WTC11 (cell line): ENCODE results near the gene PPP1R3F. TPM values are rescaled to one million over a fixed set of nuclear protein-coding genes. Genes with fewer than 3 reads are reported as not detected.
A peak's percentile ranks its signal among the peaks of the same experiment; 100 is the strongest.

Experiments used
- ATAC-seq: fragments of 200-7000 bp; cut with Tn5 transposase; 2 replicates; pipeline ENCODE4 v1.10.0; 2021; ENCODE audit warnings: mild to moderate bottlenecking, moderate library complexity
- CTCF ChIA-PET: fragments of 300-600 bp; sonication (Branson Sonifier 250); formaldehyde crosslinking; loops from one replicate; lab custom pipeline; 2021; ENCODE audit warnings: antibody characterized with exemption; lab: Charles Lee
- POLR2A ChIA-PET: fragments of 350-600 bp; sonication (Branson Sonifier 250); formaldehyde crosslinking; loops from one replicate; lab custom pipeline; 2021; ENCODE audit warnings: antibody characterized with exemption; lab: Charles Lee
- DNase-seq: peaks from one replicate; pipeline ENCODE4 v3.0.0; 2021; ENCODE audit warnings: low spot score
- H3K27ac Mint-ChIP-seq: 2 replicates; pipeline ENCODE4 v1.8.0; 2021; ENCODE audit warnings: mixed read lengths
- H3K27me3 Mint-ChIP-seq: 2 replicates; pipeline ENCODE4 v1.8.0; 2021; ENCODE audit warnings: low read depth, mild to moderate bottlenecking, moderate library complexity, mixed read lengths
- H3K36me3 Mint-ChIP-seq: 2 replicates; pipeline ENCODE4 v1.8.0; 2021; ENCODE audit warnings: mixed read lengths
- H3K4me1 Mint-ChIP-seq: 2 replicates; pipeline ENCODE4 v1.8.0; 2022; ENCODE audit warnings: mixed read lengths
- H3K4me3 Mint-ChIP-seq: 2 replicates; pipeline ENCODE4 v1.8.0; 2021; ENCODE audit warnings: mild to moderate bottlenecking, moderate library complexity, mixed read lengths
- H3K9me3 Mint-ChIP-seq: 2 replicates; pipeline ENCODE4 v1.8.0; 2021; ENCODE audit warnings: mixed read lengths
- CBFB ChIP-seq: sonication (generic); formaldehyde crosslinking; IDR thresholded peaks from 2 replicates; pipeline ENCODE4 v1.8.1; 2022; ENCODE audit warnings: mild to moderate bottlenecking, low read depth, missing genetic modification reagents
- ESRRA ChIP-seq: sonication (generic); formaldehyde crosslinking; IDR thresholded peaks from 2 replicates; pipeline ENCODE4 v1.8.1; 2022; ENCODE audit warnings: mild to moderate bottlenecking, missing genetic modification reagents, borderline replicate concordance
- ETV6 ChIP-seq: sonication (generic); formaldehyde crosslinking; IDR thresholded peaks from 2 replicates; pipeline ENCODE4 v1.8.1; 2022; ENCODE audit warnings: mild to moderate bottlenecking, missing genetic modification reagents
- FOXJ3 ChIP-seq: sonication (generic); formaldehyde crosslinking; IDR thresholded peaks from 2 replicates; pipeline ENCODE4 v1.9.0; 2021; ENCODE audit warnings: missing genetic modification reagents, mild to moderate bottlenecking, borderline replicate concordance
- RELA ChIP-seq: sonication (generic); formaldehyde crosslinking; IDR thresholded peaks from 2 replicates; pipeline ENCODE4 v1.8.1; 2022; ENCODE audit warnings: missing genetic modification reagents, mild to moderate bottlenecking, borderline replicate concordance
- SMAD4 ChIP-seq: sonication (generic); formaldehyde crosslinking; IDR thresholded peaks from 2 replicates; pipeline ENCODE4 v1.8.0; 2022; ENCODE audit warnings: mild to moderate bottlenecking, missing genetic modification reagents
- ZNF671 ChIP-seq: fragments of 250-450 bp; sonication (Bioruptor Pico); IDR thresholded peaks from 2 replicates; pipeline ENCODE4 v1.8.0; 2021; ENCODE audit warnings: mild to moderate bottlenecking
- total RNA-seq: library from RNA; stranded (reverse); gene quantifications from 3 replicates; pipeline ENCODE4 v1.2.3, GENCODE V29; 2021
- TF ChIP-seq, protein P1 (sequence below): fragments of 250-450 bp; sonication (Bioruptor Pico); IDR thresholded peaks from 2 replicates; pipeline ENCODE4 v1.9.0; 2021; ENCODE audit warnings: mild to moderate bottlenecking, borderline replicate concordance
- TF ChIP-seq, protein P2 (sequence below): sonication (generic); formaldehyde crosslinking; IDR thresholded peaks from 2 replicates; pipeline ENCODE4 v1.8.0; 2022; ENCODE audit warnings: missing genetic modification reagents
- TF ChIP-seq, protein P3 (sequence below): sonication (generic); formaldehyde crosslinking; IDR thresholded peaks from 2 replicates; pipeline ENCODE4 v1.8.0; 2022; ENCODE audit warnings: mild to moderate bottlenecking, missing genetic modification reagents
- TF ChIP-seq, protein P4 (sequence below): fragments of 250-450 bp; sonication (Bioruptor Pico); IDR thresholded peaks from 2 replicates; pipeline ENCODE4 v1.9.0; 2021; ENCODE audit warnings: mild to moderate bottlenecking
- TF ChIP-seq, protein P5 (sequence below): sonication (generic); formaldehyde crosslinking; conservative IDR thresholded peaks from 2 replicates; pipeline ENCODE4 v1.8.1; 2022; ENCODE audit warnings: mild to moderate bottlenecking, missing genetic modification reagents
- TF ChIP-seq, protein P6 (sequence below): fragments of 250-450 bp; sonication (Bioruptor Pico); IDR thresholded peaks from 2 replicates; pipeline ENCODE4 v2.1.2; 2022; ENCODE audit warnings: mild to moderate bottlenecking, moderate library complexity
- TF ChIP-seq, protein P7 (sequence below): sonication (generic); formaldehyde crosslinking; IDR thresholded peaks from 2 replicates; pipeline ENCODE4 v1.8.1; 2023; ENCODE audit warnings: mild to moderate bottlenecking, missing genetic modification reagents
- TF ChIP-seq, protein P8 (sequence below): fragments of 250-450 bp; sonication (Bioruptor Pico); IDR thresholded peaks from 2 replicates; pipeline ENCODE4 v1.9.0; 2021; ENCODE audit warnings: moderate library complexity, mild to moderate bottlenecking, inconsistent platforms, borderline replicate concordance
- TF ChIP-seq, protein P9 (sequence below): sonication (generic); formaldehyde crosslinking; IDR thresholded peaks from 2 replicates; pipeline ENCODE4 v1.8.1; 2023; ENCODE audit warnings: mild to moderate bottlenecking, missing genetic modification reagents

PPP1R3F gene
- total RNA-seq, 1 experiment from 2014 or later: 7.0 TPM

DNA sequence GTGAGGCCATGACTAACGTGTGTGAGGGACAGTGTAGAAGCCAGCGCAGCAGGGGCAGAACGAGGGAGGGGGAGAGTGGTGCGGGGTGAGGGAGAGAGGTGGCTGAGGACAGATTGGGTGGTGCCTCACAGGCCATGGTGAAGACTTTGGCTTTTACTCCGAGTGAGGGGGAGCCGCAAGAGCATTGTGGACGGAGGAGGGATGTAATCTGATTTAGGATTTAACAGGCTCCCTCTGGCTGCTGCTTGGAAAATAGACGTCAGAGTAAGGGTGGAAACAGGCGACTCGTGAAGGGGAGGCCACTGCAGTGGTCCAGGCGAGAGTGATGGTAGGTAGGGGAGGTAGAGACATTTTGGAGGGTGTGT is 13.0 kb downstream of the PPP1R3F start:
- TF ChIP-seq, protein P1, sequence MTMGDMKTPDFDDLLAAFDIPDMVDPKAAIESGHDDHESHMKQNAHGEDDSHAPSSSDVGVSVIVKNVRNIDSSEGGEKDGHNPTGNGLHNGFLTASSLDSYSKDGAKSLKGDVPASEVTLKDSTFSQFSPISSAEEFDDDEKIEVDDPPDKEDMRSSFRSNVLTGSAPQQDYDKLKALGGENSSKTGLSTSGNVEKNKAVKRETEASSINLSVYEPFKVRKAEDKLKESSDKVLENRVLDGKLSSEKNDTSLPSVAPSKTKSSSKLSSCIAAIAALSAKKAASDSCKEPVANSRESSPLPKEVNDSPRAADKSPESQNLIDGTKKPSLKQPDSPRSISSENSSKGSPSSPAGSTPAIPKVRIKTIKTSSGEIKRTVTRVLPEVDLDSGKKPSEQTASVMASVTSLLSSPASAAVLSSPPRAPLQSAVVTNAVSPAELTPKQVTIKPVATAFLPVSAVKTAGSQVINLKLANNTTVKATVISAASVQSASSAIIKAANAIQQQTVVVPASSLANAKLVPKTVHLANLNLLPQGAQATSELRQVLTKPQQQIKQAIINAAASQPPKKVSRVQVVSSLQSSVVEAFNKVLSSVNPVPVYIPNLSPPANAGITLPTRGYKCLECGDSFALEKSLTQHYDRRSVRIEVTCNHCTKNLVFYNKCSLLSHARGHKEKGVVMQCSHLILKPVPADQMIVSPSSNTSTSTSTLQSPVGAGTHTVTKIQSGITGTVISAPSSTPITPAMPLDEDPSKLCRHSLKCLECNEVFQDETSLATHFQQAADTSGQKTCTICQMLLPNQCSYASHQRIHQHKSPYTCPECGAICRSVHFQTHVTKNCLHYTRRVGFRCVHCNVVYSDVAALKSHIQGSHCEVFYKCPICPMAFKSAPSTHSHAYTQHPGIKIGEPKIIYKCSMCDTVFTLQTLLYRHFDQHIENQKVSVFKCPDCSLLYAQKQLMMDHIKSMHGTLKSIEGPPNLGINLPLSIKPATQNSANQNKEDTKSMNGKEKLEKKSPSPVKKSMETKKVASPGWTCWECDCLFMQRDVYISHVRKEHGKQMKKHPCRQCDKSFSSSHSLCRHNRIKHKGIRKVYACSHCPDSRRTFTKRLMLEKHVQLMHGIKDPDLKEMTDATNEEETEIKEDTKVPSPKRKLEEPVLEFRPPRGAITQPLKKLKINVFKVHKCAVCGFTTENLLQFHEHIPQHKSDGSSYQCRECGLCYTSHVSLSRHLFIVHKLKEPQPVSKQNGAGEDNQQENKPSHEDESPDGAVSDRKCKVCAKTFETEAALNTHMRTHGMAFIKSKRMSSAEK: no peak
- TF ChIP-seq, protein P2, sequence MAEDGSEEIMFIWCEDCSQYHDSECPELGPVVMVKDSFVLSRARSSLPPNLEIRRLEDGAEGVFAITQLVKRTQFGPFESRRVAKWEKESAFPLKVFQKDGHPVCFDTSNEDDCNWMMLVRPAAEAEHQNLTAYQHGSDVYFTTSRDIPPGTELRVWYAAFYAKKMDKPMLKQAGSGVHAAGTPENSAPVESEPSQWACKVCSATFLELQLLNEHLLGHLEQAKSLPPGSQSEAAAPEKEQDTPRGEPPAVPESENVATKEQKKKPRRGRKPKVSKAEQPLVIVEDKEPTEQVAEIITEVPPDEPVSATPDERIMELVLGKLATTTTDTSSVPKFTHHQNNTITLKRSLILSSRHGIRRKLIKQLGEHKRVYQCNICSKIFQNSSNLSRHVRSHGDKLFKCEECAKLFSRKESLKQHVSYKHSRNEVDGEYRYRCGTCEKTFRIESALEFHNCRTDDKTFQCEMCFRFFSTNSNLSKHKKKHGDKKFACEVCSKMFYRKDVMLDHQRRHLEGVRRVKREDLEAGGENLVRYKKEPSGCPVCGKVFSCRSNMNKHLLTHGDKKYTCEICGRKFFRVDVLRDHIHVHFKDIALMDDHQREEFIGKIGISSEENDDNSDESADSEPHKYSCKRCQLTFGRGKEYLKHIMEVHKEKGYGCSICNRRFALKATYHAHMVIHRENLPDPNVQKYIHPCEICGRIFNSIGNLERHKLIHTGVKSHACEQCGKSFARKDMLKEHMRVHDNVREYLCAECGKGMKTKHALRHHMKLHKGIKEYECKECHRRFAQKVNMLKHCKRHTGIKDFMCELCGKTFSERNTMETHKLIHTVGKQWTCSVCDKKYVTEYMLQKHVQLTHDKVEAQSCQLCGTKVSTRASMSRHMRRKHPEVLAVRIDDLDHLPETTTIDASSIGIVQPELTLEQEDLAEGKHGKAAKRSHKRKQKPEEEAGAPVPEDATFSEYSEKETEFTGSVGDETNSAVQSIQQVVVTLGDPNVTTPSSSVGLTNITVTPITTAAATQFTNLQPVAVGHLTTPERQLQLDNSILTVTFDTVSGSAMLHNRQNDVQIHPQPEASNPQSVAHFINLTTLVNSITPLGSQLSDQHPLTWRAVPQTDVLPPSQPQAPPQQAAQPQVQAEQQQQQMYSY (CRISPR knock-in tag): no peak
- TF ChIP-seq, protein P3, sequence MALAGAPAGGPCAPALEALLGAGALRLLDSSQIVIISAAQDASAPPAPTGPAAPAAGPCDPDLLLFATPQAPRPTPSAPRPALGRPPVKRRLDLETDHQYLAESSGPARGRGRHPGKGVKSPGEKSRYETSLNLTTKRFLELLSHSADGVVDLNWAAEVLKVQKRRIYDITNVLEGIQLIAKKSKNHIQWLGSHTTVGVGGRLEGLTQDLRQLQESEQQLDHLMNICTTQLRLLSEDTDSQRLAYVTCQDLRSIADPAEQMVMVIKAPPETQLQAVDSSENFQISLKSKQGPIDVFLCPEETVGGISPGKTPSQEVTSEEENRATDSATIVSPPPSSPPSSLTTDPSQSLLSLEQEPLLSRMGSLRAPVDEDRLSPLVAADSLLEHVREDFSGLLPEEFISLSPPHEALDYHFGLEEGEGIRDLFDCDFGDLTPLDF (CRISPR knock-in tag): no peak
- TF ChIP-seq, protein P4, sequence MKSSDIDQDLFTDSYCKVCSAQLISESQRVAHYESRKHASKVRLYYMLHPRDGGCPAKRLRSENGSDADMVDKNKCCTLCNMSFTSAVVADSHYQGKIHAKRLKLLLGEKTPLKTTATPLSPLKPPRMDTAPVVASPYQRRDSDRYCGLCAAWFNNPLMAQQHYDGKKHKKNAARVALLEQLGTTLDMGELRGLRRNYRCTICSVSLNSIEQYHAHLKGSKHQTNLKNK (CRISPR knock-in tag): no peak
- TF ChIP-seq ESRRA (CRISPR knock-in tag): no peak
- TF ChIP-seq, protein P5, sequence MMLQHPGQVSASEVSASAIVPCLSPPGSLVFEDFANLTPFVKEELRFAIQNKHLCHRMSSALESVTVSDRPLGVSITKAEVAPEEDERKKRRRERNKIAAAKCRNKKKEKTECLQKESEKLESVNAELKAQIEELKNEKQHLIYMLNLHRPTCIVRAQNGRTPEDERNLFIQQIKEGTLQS (CRISPR knock-in tag): no peak
- TF ChIP-seq RELA: no peak
- TF ChIP-seq, protein P6, sequence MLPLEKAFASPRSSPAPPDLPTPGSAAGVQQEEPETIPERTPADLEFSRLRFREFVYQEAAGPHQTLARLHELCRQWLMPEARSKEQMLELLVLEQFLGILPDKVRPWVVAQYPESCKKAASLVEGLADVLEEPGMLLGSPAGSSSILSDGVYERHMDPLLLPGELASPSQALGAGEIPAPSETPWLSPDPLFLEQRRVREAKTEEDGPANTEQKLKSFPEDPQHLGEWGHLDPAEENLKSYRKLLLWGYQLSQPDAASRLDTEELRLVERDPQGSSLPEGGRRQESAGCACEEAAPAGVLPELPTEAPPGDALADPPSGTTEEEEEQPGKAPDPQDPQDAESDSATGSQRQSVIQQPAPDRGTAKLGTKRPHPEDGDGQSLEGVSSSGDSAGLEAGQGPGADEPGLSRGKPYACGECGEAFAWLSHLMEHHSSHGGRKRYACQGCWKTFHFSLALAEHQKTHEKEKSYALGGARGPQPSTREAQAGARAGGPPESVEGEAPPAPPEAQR (CRISPR knock-in tag): no peak
- no peak overlapping the region for H3K4me3 Mint-ChIP-seq
- ATAC-seq (peak; percentile 86), DNase-seq (peak; percentile 17)
- ChIA-PET POLR2A (no interaction called here), CTCF (no interaction called here)
- H3K4me1 Mint-ChIP-seq: peaks cover 10% of the 10 kb centered on the region
- no peaks in the 10 kb centered on the region for H3K36me3 Mint-ChIP-seq
- no peaks in the 10 kb centered on the region for H3K9me3 Mint-ChIP-seq
- no peak overlapping the region; the same call in 1 of the 2 replicates for H3K27ac Mint-ChIP-seq
- H3K27me3 Mint-ChIP-seq: no peaks in the 10 kb centered on the region

DNA sequence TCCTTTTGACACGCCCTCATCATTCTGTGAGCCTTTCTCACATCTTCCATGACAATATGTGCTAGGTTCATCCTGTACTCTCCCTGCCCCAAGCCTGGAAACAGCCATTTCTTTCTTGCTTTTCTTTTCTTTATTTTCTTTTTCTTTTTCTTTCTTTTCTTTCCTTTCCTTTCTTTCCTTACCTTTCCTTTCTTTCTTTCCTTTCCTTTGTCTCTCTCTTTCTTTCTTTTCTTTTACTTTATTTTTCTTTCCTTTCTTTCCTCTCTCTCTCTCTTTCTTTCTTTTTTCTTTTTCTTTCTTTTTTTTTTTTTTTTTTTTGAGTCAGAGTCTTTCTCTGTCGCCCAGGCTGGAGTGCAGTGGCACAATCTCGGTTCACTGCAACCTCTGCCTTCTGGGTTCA is 14.6 kb downstream of the PPP1R3F start:
- no peak for ATAC-seq
- H3K36me3 Mint-ChIP-seq: no peaks in the 10 kb centered on the region
- peaks cover 8% of the 10 kb centered on the region for H3K4me1 Mint-ChIP-seq
- POLR2A ChIA-PET: no interaction called here
- no peak for TF ChIP-seq ETV6
- TF ChIP-seq, all 79 proteins: peak for 0
- Mint-ChIP-seq H3K4me3 (no peak overlapping the region), H3K27ac (no peak overlapping the region), H3K9me3 (no peaks in the 10 kb centered on the region), H3K27me3 (no peaks in the 10 kb centered on the region)
- DNase-seq: no peak
- CTCF ChIA-PET: interaction anchor here (1.2 kb wide), 1 partner anchor 92 kb away, joined by 3 read pairs; no protein-coding TSS in a partner anchor

DNA sequence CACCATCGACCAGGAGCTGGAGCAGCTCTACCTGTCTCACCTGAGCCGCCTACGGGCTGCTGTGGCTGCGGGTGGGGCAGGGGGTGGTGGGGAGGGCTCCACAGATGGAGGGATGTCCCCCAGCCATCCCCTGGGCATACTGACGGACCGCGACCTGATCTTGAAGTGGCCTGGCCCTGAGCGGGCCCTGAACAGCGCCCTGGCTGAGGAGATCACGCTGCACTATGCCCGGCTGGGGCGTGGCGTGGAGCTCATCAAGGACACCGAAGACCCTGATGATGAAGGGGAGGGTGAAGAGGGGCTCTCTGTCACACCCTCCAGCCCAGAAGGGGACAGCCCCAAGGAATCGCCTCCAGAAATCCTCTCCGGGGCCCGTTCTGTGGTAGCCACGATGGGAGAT is 16.5 kb downstream of the PPP1R3F start:
- ATAC-seq: no peak
- TF ChIP-seq, protein P7, sequence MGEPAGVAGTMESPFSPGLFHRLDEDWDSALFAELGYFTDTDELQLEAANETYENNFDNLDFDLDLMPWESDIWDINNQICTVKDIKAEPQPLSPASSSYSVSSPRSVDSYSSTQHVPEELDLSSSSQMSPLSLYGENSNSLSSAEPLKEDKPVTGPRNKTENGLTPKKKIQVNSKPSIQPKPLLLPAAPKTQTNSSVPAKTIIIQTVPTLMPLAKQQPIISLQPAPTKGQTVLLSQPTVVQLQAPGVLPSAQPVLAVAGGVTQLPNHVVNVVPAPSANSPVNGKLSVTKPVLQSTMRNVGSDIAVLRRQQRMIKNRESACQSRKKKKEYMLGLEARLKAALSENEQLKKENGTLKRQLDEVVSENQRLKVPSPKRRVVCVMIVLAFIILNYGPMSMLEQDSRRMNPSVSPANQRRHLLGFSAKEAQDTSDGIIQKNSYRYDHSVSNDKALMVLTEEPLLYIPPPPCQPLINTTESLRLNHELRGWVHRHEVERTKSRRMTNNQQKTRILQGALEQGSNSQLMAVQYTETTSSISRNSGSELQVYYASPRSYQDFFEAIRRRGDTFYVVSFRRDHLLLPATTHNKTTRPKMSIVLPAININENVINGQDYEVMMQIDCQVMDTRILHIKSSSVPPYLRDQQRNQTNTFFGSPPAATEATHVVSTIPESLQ (CRISPR knock-in tag): no peak
- TF ChIP-seq CBFB (CRISPR knock-in tag) (no peak), SMAD4 (CRISPR knock-in tag) (no peak), ZNF671 (CRISPR knock-in tag) (no peak), FOXJ3 (CRISPR knock-in tag) (no peak)
- TF ChIP-seq, protein P8, sequence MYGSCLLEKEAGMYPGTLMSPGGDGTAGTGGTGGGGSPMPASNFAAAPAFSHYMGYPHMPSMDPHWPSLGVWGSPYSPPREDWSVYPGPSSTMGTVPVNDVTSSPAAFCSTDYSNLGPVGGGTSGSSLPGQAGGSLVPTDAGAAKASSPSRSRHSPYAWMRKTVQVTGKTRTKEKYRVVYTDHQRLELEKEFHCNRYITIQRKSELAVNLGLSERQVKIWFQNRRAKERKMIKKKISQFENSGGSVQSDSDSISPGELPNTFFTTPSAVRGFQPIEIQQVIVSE (CRISPR knock-in tag): no peak
- TF ChIP-seq, protein P9, sequence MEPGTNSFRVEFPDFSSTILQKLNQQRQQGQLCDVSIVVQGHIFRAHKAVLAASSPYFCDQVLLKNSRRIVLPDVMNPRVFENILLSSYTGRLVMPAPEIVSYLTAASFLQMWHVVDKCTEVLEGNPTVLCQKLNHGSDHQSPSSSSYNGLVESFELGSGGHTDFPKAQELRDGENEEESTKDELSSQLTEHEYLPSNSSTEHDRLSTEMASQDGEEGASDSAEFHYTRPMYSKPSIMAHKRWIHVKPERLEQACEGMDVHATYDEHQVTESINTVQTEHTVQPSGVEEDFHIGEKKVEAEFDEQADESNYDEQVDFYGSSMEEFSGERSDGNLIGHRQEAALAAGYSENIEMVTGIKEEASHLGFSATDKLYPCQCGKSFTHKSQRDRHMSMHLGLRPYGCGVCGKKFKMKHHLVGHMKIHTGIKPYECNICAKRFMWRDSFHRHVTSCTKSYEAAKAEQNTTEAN (CRISPR knock-in tag): no peak

More for the DNA sequence above, 16.5 kb downstream of the PPP1R3F start:
- Mint-ChIP-seq H3K9me3 (no peaks in the 10 kb centered on the region), H3K4me1 (peaks cover 8% of the 10 kb centered on the region), H3K27ac (no peak overlapping the region), H3K27me3 (no peaks in the 10 kb centered on the region), H3K4me3 (no peak overlapping the region), H3K36me3 (no peaks in the 10 kb centered on the region)
- ChIA-PET POLR2A (no interaction called here), CTCF (no interaction called here)
- no peak for DNase-seq
